Sigmoid colon (tissue), 7 donors: ENCODE measurements around the gene GMDS. TPM values are rescaled to one million over a fixed set of nuclear protein-coding genes. Genes with fewer than 3 reads are reported as not detected.
A peak's percentile ranks its signal among the peaks of the same experiment; 100 is the strongest.

Source experiments
- DNase-seq: peaks from one replicate; pipeline ENCODE4 v3.0.0-alpha.2; 2019
- H3K27ac ChIP-seq, 4 donors: fragments of 200-600 bp; sonication (generic); one replicate each; pipeline ENCODE4 v1.5.1; 2016 to 2019; ENCODE audit warnings: mild to moderate bottlenecking in 1 of 4
- H3K27me3 ChIP-seq, 3 donors: fragments of 200-600 bp; sonication (generic); one replicate each; pipeline ENCODE4 v1.5.1; 2019; ENCODE audit warnings: mild to moderate bottlenecking in 1 of 3
- H3K36me3 ChIP-seq, 4 donors: fragments of 200-600 bp; sonication (generic); one replicate each; pipeline ENCODE4 v1.5.1; 2016 to 2019
- H3K4me1 ChIP-seq, 4 donors: fragments of 200-600 bp; sonication (generic); one replicate each; pipeline ENCODE4 v1.5.1; 2017 to 2019
- H3K4me3 ChIP-seq, 4 donors: fragments of 200-600 bp; sonication (generic); one replicate each; pipeline ENCODE4 v1.5.1; 2017 to 2019; ENCODE audit warnings: mild to moderate bottlenecking in 2 of 4, moderate library complexity in 1 of 4
- H3K9me3 ChIP-seq, 4 donors: fragments of 200-600 bp in 3 of 4; sonication (generic) in 3 of 4; one replicate each; pipeline versions ENCODE4 v1.5.1 to v1.6.1; 2013 to 2019
- EP300 ChIP-seq, 4 donors: sonication (generic); formaldehyde crosslinking; IDR thresholded peaks; one replicate each; pipeline ENCODE4 v1.6.1; 2017; ENCODE audit warnings: antibody characterized with exemption in 4 of 4
- POLR2A ChIP-seq, 2 donors: fragments of 450-650 bp; IDR thresholded peaks; one replicate each; pipeline ENCODE4 v1.6.1; 2016; ENCODE audit warnings: antibody characterized with exemption in 2 of 2, mild to moderate bottlenecking in 2 of 2, moderate library complexity in 2 of 2
- POLR2AphosphoS5 ChIP-seq, 4 donors: sonication (generic); formaldehyde crosslinking; IDR thresholded peaks; one replicate each; pipeline ENCODE4 v1.6.1; 2017; ENCODE audit warnings: antibody characterized with exemption in 4 of 4
- WGBS, 2 donors: extraction: QIAGEN DNeasy Blood & Tissue Kit; methylation state at CpG; one replicate each; pipeline ENCODE4 v1.1.7; 2013; 5-methylcytosine and 5-hydroxymethylcytosine counted together
- intact Hi-C: fragments of 100-400 bp; cut with DNase I; formaldehyde crosslinking; loops from one replicate; pipeline ENCODE4 v1.15.1; 2023
- polyA plus RNA-seq, 3 donors: library from polyadenylated mRNA; stranded (reverse); fragments of 200-250 nt; gene quantifications; one replicate each; pipeline ENCODE4 v1.2.3, GENCODE V29; 2013
- total RNA-seq, 4 donors: library from RNA; depleted of rRNA; stranded (reverse); fragments of >200 nt; gene quantifications; one replicate each; pipeline ENCODE4 v1.1.0, GENCODE V29; 2016
- TF ChIP-seq, protein P1 (sequence below), 4 experiments: fragments of 450-650 bp in 3 of 4; fragments of 200-600 bp in 1 of 4; IDR thresholded peaks; one replicate each; pipeline ENCODE4 v1.5.1; 2016 to 2019; ENCODE audit warnings: antibody characterized with exemption in 4 of 4, mild to moderate bottlenecking in 3 of 4, moderate library complexity in 2 of 4
- donor health status: healthy with polysubstance abuse.
- donor health status: Bipolar disorder and iron deficiency.
- donor health status: healthy.

GMDS gene
- total and polyA plus RNA-seq, 7 donors, result 3.1 to 173 (median 9.4) TPM

DNA sequence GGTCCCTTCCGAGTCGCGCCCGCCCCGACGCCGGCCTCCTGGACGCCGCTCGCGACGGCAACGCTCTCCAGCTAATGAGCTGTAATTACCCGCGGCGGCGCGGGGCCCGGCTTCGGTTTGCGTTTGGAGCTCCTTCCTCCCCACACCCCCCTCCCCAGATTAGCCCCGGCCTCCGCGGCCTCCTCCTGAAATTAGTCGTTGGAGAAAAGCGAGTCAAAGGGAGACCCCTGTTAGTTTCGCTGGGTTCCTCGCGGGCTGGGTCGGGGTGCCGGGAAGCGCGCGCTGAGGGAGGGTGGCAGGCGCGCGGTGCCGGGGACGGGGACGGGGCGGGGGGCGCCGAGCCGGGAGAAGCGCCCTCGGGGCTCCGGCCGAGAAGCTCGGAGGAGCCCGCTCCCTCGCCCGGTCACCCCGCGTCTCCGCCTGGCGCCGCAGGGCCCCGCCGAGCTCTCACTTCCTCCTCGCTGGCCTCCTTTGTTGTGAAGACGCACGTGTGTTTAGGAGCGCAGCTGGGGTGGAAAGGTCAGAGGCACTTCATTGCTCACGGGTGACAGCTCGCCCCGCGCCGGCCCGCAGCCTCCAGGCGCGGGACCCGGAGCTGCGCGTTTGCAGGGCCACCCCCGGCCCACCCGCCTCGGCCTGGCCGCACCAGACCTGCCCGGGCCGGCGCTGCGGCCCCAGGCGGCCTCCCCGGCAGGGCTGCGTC is 630.8 kb downstream of the GMDS start:
- peak overlapping the region in 3 of 4 donors; percentile 2 to 62 (median 18) for H3K4me3 ChIP-seq
- peak overlapping the region in 1 of 4 donors; percentile 97 for H3K27ac ChIP-seq
- H3K4me1 ChIP-seq, result peaks cover 0 to 48% (median 37%) of the 10 kb centered on the region in 4 donors
- TF ChIP-seq, protein P1, sequence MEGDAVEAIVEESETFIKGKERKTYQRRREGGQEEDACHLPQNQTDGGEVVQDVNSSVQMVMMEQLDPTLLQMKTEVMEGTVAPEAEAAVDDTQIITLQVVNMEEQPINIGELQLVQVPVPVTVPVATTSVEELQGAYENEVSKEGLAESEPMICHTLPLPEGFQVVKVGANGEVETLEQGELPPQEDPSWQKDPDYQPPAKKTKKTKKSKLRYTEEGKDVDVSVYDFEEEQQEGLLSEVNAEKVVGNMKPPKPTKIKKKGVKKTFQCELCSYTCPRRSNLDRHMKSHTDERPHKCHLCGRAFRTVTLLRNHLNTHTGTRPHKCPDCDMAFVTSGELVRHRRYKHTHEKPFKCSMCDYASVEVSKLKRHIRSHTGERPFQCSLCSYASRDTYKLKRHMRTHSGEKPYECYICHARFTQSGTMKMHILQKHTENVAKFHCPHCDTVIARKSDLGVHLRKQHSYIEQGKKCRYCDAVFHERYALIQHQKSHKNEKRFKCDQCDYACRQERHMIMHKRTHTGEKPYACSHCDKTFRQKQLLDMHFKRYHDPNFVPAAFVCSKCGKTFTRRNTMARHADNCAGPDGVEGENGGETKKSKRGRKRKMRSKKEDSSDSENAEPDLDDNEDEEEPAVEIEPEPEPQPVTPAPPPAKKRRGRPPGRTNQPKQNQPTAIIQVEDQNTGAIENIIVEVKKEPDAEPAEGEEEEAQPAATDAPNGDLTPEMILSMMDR (IDR thresholded peaks at IDR 0.05), result no peak
- TF ChIP-seq POLR2A (IDR thresholded peaks at IDR 0.05), result no peak
- no peak for TF ChIP-seq POLR2AphosphoS5 (IDR thresholded peaks at IDR 0.05)
- no peaks in the 10 kb centered on the region for H3K36me3 ChIP-seq
- no peaks in the 10 kb centered on the region for H3K9me3 ChIP-seq
- intact Hi-C loops, result no loop called here
- 5 to 7% methylated on average over 85 of the region's 85 CpGs for WGBS, 2 donors
- peaks cover 58 to 93% (median 88%) of the 10 kb centered on the region in 3 donors for H3K27me3 ChIP-seq
- DNase-seq, result no peak

DNA sequence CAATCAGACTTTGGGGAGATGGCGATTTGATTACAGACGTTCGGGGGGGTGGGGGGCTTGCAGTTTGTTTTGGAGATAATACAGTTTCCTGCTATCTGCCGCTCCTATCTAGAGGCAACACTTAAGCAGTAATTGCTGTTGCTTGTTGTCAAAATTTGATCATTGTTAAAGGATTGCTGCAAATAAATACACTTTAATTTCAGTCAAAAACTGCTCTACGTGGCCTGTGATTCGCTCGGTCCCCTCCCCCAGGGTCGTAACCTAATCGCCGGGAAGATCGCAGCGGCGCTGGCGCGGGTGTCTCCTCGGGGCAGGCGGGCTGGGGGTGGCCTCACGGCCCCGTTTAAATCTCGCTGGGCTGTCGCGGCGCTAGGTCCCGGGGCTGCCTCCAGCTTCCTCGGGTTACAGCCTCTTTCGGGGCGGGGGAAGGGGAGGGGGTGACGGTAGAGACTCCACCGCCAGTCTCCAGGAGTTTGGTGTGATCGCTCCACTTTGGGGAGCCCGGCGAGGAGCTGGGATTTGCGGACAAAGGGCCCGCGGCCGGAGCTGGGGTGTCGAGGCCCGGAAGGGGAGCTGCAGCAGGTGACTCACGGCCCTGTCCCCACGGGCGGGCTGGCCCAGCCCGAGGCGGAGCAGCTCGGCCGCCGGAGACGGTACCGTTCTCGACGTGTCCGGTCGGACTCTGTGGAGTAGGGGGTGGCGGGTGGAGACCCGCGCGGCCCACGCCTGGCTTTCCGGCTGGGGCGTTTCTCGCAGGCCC is 631.5 kb downstream of the GMDS start:
- H3K27ac ChIP-seq, result peak overlapping the region in 1 of 4 donors; percentile 97
- DNase-seq, result no peak
- intact Hi-C loops, result no loop called here
- TF ChIP-seq POLR2AphosphoS5 (IDR thresholded peaks at IDR 0.05) (no peak), POLR2A (IDR thresholded peaks at IDR 0.05) (no peak), EP300 (IDR thresholded peaks at IDR 0.05) (no peak)
- TF ChIP-seq, protein P1 (IDR thresholded peaks at IDR 0.05), result no peak
- H3K36me3 ChIP-seq, result no peaks in the 10 kb centered on the region
- peak overlapping the region in 3 of 4 donors; percentile 2 to 62 (median 18) for H3K4me3 ChIP-seq
- H3K9me3 ChIP-seq, result no peaks in the 10 kb centered on the region
- H3K27me3 ChIP-seq, result peaks cover 56 to 92% (median 86%) of the 10 kb centered on the region in 3 donors
- peaks cover 0 to 51% (median 38%) of the 10 kb centered on the region in 4 donors for H3K4me1 ChIP-seq
- 3 to 6% methylated on average over 60 of the region's 60 CpGs for WGBS, 2 donors

DNA sequence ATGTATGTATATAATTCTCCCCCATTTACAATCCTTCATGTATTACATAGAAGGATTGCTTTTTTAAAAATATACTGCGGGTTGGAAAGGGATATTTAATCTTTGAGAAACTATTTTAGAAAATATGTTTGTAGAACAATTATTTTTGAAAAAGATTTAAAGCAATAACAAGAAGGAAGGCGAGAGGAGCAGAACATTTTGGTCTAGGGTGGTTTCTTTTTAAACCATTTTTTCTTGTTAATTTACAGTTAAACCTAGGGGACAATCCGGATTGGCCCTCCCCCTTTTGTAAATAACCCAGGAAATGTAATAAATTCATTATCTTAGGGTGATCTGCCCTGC is 632.1 kb downstream of the GMDS start:
- H3K9me3 ChIP-seq, result no peaks in the 10 kb centered on the region
- H3K27ac ChIP-seq, result peak overlapping the region in 1 of 4 donors; percentile 97
- peaks cover 61 to 92% (median 86%) of the 10 kb centered on the region in 3 donors for H3K27me3 ChIP-seq
- intact Hi-C loops, result no loop called here
- no peaks in the 10 kb centered on the region for H3K36me3 ChIP-seq
- peaks cover 0 to 56% (median 41%) of the 10 kb centered on the region in 4 donors for H3K4me1 ChIP-seq
- TF ChIP-seq, protein P1 (IDR thresholded peaks at IDR 0.05), result no peak
- TF ChIP-seq POLR2AphosphoS5 (IDR thresholded peaks at IDR 0.05) (no peak), POLR2A (IDR thresholded peaks at IDR 0.05) (no peak), EP300 (IDR thresholded peaks at IDR 0.05) (no peak)
- peak overlapping the region in 3 of 4 donors; percentile 2 to 62 (median 18) for H3K4me3 ChIP-seq
- no peak for DNase-seq
- WGBS, 2 donors, result 16 to 18% methylated on average over 3 of the region's 3 CpGs

DNA sequence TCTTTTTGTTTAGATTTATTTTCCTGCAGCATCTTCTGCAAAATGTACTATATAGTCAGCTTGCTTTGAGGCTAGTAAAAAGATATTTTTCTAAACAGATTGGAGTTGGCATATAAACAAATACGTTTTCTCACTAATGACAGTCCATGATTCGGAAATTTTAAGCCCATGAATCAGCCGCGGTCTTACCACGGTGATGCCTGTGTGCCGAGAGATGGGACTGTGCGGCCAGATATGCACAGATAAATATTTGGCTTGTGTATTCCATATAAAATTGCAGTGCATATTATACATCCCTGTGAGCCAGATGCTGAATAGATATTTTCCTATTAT is 632.5 kb downstream of the GMDS start:
- H3K9me3 ChIP-seq, result no peaks in the 10 kb centered on the region
- peaks cover 0 to 58% (median 43%) of the 10 kb centered on the region in 4 donors for H3K4me1 ChIP-seq
- H3K36me3 ChIP-seq, result no peaks in the 10 kb centered on the region
- no peak for DNase-seq
- H3K4me3 ChIP-seq, result peak overlapping the region in 2 of 4 donors; percentile 2 to 62
- H3K27me3 ChIP-seq, result peaks cover 65 to 92% (median 86%) of the 10 kb centered on the region in 3 donors
- H3K27ac ChIP-seq, result peak overlapping the region in 1 of 4 donors; percentile 97
- TF ChIP-seq EP300 (IDR thresholded peaks at IDR 0.05) (no peak), POLR2AphosphoS5 (IDR thresholded peaks at IDR 0.05) (peak in 1 of 4 donors; percentile 6)
- TF ChIP-seq, protein P1 (IDR thresholded peaks at IDR 0.05), result no peak
- WGBS, 2 donors, result 18 to 25% methylated on average over 7 of the region's 7 CpGs
- intact Hi-C loops, result no loop called here
